GM21367 (cell line): ENCODE results near the gene DAAM2.

Experiments used
- ATAC-seq: cut with Tn5 transposase; IDR thresholded peaks from one replicate; pipeline ENCODE4 v1.9.1; 2021; ENCODE audit not compliant: unreplicated experiment

The DAAM2 gene

GRCh38 chr6:39881851-39882530 is 89.8 kb downstream of the DAAM2 start:
- no peak for ATAC-seq

GRCh38 chr6:39882531-39882899 is 90.3 kb downstream of the DAAM2 start:
- ATAC-seq: no peak

DNA sequence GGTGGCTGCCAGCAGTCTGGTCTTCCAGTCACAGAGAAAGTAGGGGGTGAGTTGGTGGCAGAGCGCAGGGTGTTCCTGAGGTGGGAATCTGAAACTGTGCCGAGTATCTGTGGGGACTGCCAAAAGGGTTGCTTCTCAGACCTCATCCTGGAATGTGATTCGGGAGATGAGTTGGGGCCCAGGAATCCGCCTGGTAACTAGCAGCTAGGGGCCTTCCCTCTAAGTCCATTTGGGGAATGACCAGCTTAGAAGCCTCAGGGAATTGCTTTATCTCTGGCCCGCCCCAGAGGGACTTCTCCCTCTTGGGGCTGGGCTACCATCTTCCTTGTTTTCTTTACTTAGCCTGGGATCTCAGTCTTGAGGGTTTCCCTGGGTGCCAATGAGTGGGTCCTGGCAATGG is 92.5 kb downstream of the DAAM2 start:
- no peak for ATAC-seq

DNA sequence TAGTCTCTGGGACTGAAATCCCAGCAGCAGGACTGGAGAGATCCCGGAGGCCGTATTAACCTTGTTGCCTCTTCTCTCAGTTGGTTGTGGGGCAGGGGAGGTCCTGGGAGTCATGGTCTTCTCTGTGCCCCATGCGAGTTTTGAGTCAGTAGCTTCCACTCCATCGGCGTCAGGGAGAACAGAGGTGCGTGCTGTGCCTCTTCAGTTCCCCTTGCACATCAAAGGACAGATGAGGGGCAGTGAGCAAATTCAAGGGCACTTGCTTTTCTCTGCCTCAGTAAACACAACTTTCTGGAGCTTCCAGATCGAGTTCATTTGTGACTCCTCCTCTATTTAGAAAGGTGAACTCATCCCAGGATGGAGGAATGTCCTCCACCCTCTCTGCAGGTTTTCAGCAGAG is 93.5 kb downstream of the DAAM2 start:
- no peak for ATAC-seq

- no peak for ATAC-seq
Measured at GRCh38 chr6:39886871-39887270, 94.7 kb downstream of the DAAM2 start.

DNA sequence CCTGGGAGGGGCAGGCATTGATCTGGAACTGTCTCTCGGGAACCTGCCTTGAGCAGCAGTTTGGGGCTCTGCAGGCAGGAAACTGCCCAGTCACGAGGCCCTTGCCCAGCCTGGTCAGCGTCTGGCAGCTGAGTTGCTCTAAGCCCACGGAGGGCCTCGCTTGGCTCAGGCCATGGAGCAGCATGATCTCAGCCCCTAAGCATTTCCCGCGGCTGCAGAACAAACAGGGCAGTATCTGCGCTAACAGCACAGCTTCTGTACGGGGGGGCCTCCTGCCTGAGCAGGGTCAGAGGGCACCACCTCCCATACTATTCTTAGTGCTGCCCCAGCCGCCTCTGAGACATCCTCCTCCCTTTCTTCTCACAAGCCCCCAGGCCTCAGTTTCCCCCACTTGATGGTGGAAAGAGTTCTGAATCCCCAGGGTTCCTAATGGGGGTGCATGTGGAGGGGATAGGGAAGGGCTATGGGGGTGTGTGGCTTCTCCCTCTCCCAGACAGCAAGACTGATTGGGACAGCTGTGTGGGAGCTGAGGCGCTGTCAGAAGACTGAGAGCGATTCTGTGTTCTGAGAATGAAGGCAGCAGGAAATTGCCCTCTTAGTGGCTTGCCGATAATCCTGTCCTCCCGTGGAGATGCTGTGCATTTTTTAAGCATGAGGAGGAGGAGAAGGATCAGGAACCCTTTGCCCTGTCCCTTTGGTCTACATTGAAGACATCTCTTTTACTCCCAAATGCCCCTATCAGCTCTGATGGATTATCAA is 95.7 kb downstream of the DAAM2 start:
- no peak for ATAC-seq

GRCh38 chr6:39889229-39889628 is 97.1 kb downstream of the DAAM2 start:
- no peak for ATAC-seq

DNA sequence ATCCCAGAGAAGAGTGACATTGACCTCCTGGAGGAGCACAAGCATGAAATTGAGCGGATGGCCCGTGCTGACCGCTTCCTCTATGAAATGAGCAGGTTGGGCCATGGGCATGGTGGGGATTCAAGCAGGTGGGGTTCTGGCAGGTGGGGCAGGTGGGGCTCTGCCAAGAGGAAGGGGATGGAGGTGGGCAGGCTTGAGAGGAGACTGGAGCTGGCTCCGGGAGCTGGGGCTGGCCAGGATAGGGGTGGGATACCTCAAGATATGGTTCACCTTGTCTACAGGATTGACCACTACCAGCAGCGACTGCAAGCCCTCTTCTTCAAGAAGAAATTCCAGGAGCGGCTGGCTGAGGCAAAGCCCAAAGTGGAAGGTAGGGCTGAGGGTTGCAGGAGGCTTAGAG is 99.2 kb downstream of the DAAM2 start:
- no peak for ATAC-seq

DNA sequence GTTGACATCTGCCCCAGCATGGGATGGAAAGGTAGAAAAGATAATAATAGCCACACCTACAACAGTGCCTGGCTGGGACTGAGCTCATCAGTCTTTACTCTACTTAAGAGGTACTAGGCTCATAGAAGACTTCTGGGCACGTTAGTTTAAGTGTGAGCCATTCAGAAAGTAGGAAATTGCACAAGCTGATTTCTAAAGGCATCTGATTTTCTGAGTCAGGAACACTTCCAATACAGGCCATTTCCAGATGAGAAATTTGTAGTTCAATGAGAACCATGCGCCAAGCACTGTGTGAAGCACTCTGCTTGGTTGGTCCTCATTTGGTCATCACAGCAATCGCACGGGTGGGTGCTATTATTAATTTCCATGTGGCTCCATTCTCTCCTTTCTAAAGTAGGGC is 99.8 kb downstream of the DAAM2 start:
- ATAC-seq: no peak

DNA sequence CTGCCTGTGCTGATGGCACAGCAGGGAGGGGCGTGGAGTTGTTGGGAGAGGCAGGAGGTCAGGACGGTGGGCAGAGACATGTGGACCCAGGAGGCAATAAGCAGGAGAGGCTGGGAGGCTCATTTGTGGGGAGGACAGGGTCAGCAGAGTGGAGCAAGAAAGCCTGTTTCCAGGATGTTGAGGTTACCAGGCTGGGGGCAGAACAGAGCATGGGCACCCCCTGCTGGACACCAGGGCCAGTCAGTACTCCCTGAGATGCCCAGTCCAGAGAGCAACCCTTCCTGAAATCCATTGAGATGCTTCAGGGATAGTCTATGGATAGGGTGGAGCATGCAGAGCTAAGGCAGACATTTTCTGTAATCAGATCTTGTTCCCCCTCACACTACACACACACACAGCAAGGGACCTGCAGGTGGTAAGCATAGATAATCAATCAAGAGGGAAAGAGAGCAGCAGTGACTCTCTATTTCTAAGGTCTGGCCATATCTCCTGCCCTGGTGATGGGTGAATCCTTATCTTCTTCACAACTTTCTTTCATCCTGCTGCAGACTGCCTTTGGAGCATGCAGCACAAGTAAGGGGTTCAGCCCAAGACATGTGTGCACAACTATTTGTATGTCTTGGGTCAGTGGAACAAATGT is 100.4 kb downstream of the DAAM2 start:
- no peak for ATAC-seq

- no peak for ATAC-seq
Measured at GRCh38 chr6:39893286-39893685, 101.1 kb downstream of the DAAM2 start.

GRCh38 chr6:39896701-39897100 is 104.5 kb downstream of the DAAM2 start:
- no peak for ATAC-seq

DNA sequence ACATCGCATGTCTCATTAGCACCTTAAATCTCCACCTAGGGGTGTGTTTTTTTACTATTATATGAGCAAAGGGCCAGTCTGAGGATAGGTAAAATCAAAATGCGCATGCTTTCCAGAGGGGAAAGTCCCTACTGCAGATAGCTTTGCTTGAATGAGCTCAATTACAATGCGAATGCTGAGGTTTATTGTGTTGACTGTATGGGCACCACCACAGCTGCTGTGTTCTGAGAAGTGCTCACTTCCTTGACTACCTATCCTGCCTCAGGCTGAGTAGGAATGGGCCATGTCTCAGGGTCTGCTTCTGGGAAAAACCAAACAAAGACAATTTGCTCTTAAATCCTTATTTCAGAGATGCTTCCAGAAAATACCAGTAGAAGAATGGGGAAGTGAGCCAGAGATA is 105.5 kb downstream of the DAAM2 start:
- ATAC-seq: no peak

DNA sequence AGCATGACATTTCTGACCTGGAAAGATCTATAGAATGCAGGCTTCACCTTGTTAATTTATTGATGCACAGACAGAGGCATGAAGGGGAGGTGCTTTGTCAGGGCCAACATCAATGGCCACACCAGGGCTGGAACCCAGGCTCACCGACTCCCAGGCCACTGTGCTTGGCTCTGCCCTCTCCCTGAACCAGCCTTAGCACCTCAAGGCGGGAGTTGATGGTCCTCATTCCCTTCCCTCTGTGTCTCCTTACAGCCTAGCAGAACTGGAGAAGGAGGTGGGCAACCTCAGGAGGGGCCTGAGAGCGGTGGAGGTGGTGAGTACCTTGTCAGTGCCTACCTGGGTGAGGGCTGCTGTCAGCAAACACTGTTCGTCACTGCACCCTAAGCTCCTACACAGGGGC is 106.4 kb downstream of the DAAM2 start:
- no peak for ATAC-seq

- no peak for ATAC-seq
Measured at GRCh38 chr6:39899554-39900295, 107.5 kb downstream of the DAAM2 start.

GRCh38 chr6:39901116-39901655 is 109.0 kb downstream of the DAAM2 start:
- no peak for ATAC-seq

- ATAC-seq: no peak
Measured at GRCh38 chr6:39901670-39902069, 109.5 kb downstream of the DAAM2 start.

DNA sequence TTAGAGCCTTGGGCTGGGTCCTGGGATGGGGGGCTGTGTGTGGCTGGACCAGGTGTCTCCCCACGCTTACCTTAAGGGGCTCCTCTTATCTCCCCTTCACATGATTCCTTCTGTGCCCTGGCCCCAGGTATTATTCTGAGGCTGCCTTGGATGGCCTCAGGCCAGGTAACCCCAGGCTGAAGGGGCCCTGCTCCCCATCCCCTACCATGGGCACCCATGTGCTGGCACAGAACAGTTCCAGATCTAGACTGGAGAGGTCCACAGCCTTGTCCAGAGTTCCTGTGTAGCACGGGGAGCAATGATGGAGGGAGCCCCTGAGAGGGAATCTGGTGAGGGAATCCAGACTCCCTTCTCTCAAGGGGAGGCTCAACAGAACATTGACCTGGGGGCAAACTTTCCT is 110.0 kb downstream of the DAAM2 start:
- no peak for ATAC-seq

- no peak for ATAC-seq
Measured at GRCh38 chr6:39902786-39903465, 110.8 kb downstream of the DAAM2 start.

DNA sequence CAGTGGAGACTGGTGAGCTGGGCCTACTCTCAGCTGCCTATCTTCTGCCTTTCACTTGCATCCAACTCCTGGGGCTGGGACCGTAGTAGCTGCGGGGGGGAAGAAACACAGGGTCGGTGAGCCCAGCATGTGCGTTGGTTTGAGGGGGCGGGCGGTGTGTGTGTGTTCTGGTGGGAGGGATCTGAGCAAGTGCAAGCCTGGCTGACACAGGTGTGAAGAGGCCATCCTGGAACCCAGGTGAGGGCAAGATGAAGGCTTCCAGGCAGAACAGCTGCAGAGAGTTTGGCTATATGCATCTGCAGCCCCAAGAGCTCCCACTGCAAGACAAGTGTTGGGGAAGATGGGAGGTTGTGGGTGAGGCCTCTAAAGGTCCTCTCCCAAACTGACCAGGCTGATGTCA is 111.5 kb downstream of the DAAM2 start:
- no peak for ATAC-seq
